ENCODE results near the gene TMEM164.

The TMEM164 gene

DNA sequence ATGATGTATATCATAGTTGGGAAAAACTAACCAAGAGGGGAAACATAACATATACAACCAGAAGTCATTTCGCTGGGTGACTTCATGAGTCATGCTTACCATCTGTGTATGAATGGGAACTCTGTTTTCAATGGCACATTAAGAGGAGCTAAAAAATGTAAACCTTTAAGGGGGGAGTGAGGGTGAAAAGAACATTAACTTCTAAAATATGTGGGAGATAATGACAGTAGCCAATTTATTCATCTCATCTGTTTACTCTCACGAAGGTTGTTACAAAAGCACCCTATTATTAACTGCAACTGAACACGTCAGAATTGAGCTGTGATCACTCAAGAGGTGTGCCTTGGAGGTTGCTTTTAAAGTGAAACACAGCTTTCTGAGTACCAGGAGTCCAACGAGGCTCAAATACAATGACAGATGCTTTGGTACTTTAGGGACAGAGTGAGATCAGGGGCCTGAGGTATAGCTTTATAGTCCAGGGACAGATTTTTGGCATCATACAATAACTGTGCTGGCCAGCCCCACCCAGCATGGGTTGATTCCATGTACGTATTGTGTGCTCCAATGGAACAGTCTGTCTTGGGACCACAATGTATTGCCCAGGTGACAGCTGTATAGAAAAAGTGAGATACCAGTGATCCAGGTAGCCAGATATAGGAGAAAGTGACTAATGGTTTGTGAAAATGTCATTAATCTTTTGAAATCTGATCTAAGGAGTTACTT, 207.7 kb downstream of the TMEM164 start:
- DNase-seq (ENCODE audit: low read depth) = no peak

DNA sequence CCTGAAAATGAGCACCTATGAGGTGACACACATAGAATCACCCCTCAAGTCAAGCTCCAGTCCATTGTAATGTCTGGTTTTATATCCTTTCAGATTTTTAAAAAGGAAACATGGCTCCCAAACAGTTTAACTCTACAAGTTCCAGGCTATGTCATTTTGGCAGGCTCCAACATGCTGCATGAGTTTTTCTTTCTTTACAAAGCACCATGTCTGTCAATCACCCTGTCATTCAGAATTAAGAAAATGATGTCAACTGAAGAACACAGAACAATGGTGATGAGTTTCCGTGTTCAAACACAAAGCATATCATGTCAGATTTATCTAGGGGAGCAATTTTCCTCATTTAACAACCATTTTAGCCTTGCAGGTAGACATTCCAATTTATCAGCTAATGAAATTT, 208.4 kb downstream of the TMEM164 start:
- no peak for DNase-seq (ENCODE audit: low read depth)

GRCh38 chrX:110212299-110212698, 209.4 kb downstream of the TMEM164 start:
- DNase-seq (ENCODE audit: low read depth) = no peak

DNA sequence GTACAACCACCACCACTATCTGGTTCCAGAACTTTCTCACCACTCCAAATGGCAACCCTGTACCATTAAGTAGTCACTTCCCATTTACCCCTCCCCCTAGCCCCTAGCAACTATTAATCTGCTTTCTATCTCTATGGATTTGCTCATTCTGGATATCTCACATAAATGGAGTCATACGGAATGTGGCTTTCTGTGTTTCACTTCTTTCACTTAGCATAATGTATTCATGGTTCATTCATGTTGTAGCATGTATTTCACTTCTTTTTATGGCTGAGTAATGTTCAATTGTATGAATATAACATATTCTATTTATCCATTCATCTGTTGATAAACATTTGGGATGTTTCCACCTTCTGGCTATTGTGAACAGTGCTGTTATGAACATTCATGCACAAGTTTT, 210.3 kb downstream of the TMEM164 start:
- DNase-seq (ENCODE audit: low read depth) = no peak

DNA sequence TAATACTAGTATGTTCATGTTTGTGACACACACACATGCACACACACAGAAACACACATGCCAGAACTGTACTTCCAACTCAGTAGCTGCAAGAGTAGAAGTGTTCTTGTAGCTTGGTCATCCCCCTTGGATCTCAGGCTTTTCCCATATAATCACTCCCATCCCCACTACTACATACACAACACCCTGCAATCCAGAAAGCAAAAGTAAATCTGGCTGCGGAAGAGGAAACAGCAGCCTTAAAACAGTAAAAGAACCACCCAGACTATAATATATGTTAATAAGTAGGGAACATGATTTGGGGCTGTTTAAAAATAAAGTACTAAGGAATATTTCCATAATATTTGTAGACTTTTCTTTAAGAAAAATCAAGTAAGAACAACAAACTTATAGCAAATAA, 211.8 kb downstream of the TMEM164 start:
- no peak for DNase-seq (ENCODE audit: low read depth)

- DNase-seq (ENCODE audit: low read depth) = no peak
Measured at GRCh38 chrX:110215411-110215810, 212.5 kb downstream of the TMEM164 start.

GRCh38 chrX:110216027-110216426, 213.1 kb downstream of the TMEM164 start:
- no peak for DNase-seq (ENCODE audit: low read depth)

GRCh38 chrX:110218591-110218990, 215.7 kb downstream of the TMEM164 start:
- DNase-seq (ENCODE audit: low read depth) = no peak

DNA sequence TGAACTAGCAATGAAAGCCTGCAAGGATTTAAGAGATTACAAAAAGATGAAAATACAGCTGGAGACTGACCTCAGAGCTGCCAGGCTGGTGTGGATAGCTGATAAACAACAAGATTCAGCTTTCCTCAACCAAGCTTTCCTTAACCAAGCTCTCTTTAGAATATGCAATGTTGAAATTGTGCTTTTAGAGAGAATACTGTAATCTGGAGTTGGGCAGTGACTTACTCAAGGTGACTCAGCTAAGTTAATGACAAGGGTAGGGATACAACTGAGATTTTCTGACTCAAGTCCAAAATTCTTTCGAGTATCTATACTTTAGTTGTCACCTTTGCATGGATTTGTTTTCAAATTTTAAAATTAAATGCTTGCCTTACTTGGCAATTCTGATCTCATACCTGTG, 217.0 kb downstream of the TMEM164 start:
- DNase-seq (ENCODE audit: low read depth) = no peak

GRCh38 chrX:110222497-110223257, 219.8 kb downstream of the TMEM164 start:
- DNase-seq (ENCODE audit: low read depth) = no peak

- DNase-seq (ENCODE audit: low read depth) = no peak
Measured at GRCh38 chrX:110224926-110225617, 222.2 kb downstream of the TMEM164 start.

DNA sequence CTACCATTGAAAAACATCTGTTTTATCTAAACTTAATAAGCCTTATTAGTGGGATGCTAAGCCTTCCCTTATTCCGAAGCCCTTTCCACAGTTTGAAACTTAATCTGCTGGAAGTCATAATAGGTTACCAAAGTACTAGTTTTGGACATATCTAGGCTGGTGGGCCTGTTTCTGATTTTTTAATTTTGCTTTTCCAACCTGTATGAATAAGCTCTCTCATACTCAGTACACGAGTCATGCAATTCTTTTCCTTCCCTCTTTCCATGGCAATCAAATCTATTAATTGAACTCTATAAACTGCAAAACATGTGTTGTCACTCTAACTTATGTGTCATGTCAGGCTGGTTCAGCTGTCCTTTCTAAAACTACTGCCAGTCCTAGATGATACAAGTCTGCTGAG, 224.0 kb downstream of the TMEM164 start:
- no peak for DNase-seq (ENCODE audit: low read depth)
